Retinal pigment epithelial cell (primary cell): ENCODE results near the gene IPO13.

ENCODE experiments used
- DNase-seq: peaks from one replicate; pipeline ENCODE4 v3.0.0-alpha.2; 2010; ENCODE audit warnings: low read depth
- H3K4me3 ChIP-seq: 2 replicates; pipeline ENCODE4 v1.5.1; 2011; ENCODE audit warnings: mild to moderate bottlenecking, low read length, control low read depth, moderate library complexity
- CTCF ChIP-seq: conservative IDR thresholded peaks from 2 replicates; pipeline ENCODE4 v1.5.1; 2011; ENCODE audit warnings: low read depth, low read length, control low read depth, inconsistent platforms

Gene IPO13

GRCh38 chr1:43946236-43947060 is at the start of gene IPO13:
Gene IPO13 (plus strand): TSS chr1:43946950. CDS start chr1:43947601, 651 bp downstream.
- peak; percentile 61 for TF ChIP-seq CTCF
- peak within 1 kb of the TSS; percentile 86 for H3K4me3 ChIP-seq
- peak; percentile 83 for DNase-seq

- no peak for DNase-seq
- TF ChIP-seq CTCF: no peak
- H3K4me3 ChIP-seq: no peak overlapping the region
Measured at GRCh38 chr1:43898981-43899380, 47.8 kb upstream of the IPO13 start.

- no peak for TF ChIP-seq CTCF
- H3K4me3 ChIP-seq: no peak overlapping the region
- DNase-seq: no peak
Measured at GRCh38 chr1:43900386-43900785, 46.4 kb upstream of the IPO13 start.

- no peak for TF ChIP-seq CTCF
- no peak for DNase-seq
- no peak overlapping the region for H3K4me3 ChIP-seq
Measured at GRCh38 chr1:43901196-43901961, 45.4 kb upstream of the IPO13 start.

GRCh38 chr1:43902058-43902831 is 44.5 kb upstream of the IPO13 start:
- no peak for TF ChIP-seq CTCF
- no peak for DNase-seq
- no peak overlapping the region for H3K4me3 ChIP-seq

GRCh38 chr1:43904660-43905551 is 41.8 kb upstream of the IPO13 start:
- no peak overlapping the region for H3K4me3 ChIP-seq

More at GRCh38 chr1:43904660-43905551, 41.8 kb upstream of the IPO13 start:
- no peak for DNase-seq
- no peak for TF ChIP-seq CTCF
